ENCODE results near the gene GPR18. TPM values are rescaled to one million over a fixed set of nuclear protein-coding genes. Genes with fewer than 3 reads are reported as not detected.

Gene GPR18
- total RNA-seq, 1 experiment from 2014 or later: not detected

GRCh38 chr13:99299256-99299919, 41.2 kb upstream of the GPR18 start:
- Histone ChIP-seq H3K27me3 (replicated peaks) (no peaks in the 10 kb centered on the region), H3K4me3 (no peak overlapping the region)

GRCh38 chr13:99298056-99298455, 39.9 kb upstream of the GPR18 start:
- H3K9me3 ChIP-seq (replicated peaks): no peaks in the 10 kb centered on the region
- no peak overlapping the region for H3K27ac ChIP-seq
- no peak overlapping the region for H3K4me3 ChIP-seq
- no peak for DNase-seq (ENCODE audit: low read depth in 1 of 2, low spot score in 2 of 2)
- no peaks in the 10 kb centered on the region for H3K27me3 ChIP-seq (replicated peaks)
- peaks cover 14% of the 10 kb centered on the region for H3K36me3 ChIP-seq
- no peaks in the 10 kb centered on the region; the same call in 1 of the 2 replicates for H3K4me1 ChIP-seq (replicated peaks)

More at GRCh38 chr13:99299256-99299919, 41.2 kb upstream of the GPR18 start:
- peaks cover 11% of the 10 kb centered on the region for H3K36me3 ChIP-seq
- no peak overlapping the region for H3K27ac ChIP-seq
- DNase-seq (ENCODE audit: low read depth in 1 of 2, low spot score in 2 of 2): no peak
- no peaks in the 10 kb centered on the region for H3K9me3 ChIP-seq (replicated peaks)
- H3K4me1 ChIP-seq (replicated peaks): no peaks in the 10 kb centered on the region; the same call in 1 of the 2 replicates

GRCh38 chr13:99297331-99297730, 39.2 kb upstream of the GPR18 start:
- H3K36me3 ChIP-seq: peaks cover 14% of the 10 kb centered on the region
- no peaks in the 10 kb centered on the region for H3K9me3 ChIP-seq (replicated peaks)
- no peaks in the 10 kb centered on the region; the same call in 1 of the 2 replicates for H3K4me1 ChIP-seq (replicated peaks)
- no peak for DNase-seq (ENCODE audit: low read depth in 1 of 2, low spot score in 2 of 2)
- H3K4me3 ChIP-seq: no peak overlapping the region
- no peak overlapping the region for H3K27ac ChIP-seq
- H3K27me3 ChIP-seq (replicated peaks): no peaks in the 10 kb centered on the region

DNA sequence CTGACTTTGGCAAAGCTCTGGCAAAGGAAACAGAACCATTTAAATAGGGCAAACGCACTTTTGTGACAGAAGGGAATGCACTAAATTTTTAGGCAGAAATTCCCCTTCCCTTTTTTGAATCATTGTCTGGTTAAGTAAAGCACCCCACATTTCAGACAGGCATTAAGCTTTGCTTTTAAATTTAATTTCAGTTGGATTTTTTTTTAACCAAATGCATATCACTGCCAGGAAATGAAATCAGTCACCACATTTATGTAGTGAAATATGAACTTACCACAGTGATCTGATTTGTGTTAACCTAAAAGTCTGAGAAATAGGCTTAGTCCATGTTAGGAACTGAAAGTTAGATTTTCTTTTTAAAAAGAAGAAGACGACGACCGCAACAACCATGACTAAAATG, 38.2 kb upstream of the GPR18 start:
- Histone ChIP-seq H3K4me1 (replicated peaks) (no peaks in the 10 kb centered on the region; the same call in 1 of the 2 replicates), H3K27ac (no peak overlapping the region), H3K36me3 (peaks cover 14% of the 10 kb centered on the region), H3K27me3 (replicated peaks) (no peaks in the 10 kb centered on the region), H3K9me3 (replicated peaks) (no peaks in the 10 kb centered on the region), H3K4me3 (no peak overlapping the region)
- no peak for DNase-seq (ENCODE audit: low read depth in 1 of 2, low spot score in 2 of 2)

- peak in 1 of 2 experiments; percentile 52 for DNase-seq (ENCODE audit: low read depth in 1 of 2, low spot score in 2 of 2)
- Histone ChIP-seq H3K4me1 (replicated peaks) (no peaks in the 10 kb centered on the region; the same call in 1 of the 2 replicates), H3K36me3 (peaks cover 14% of the 10 kb centered on the region), H3K27me3 (replicated peaks) (no peaks in the 10 kb centered on the region), H3K27ac (no peak overlapping the region), H3K4me3 (no peak overlapping the region), H3K9me3 (replicated peaks) (no peaks in the 10 kb centered on the region)
Observed at GRCh38 chr13:99295488-99296252, 37.5 kb upstream of the GPR18 start.

GRCh38 chr13:99294958-99295357, 36.8 kb upstream of the GPR18 start:
- H3K9me3 ChIP-seq (replicated peaks): no peaks in the 10 kb centered on the region
- peaks cover 14% of the 10 kb centered on the region for H3K36me3 ChIP-seq

GRCh38 chr13:99294198-99294597, 36.0 kb upstream of the GPR18 start:
- no peak overlapping the region for H3K4me3 ChIP-seq
- H3K4me1 ChIP-seq (replicated peaks): no peaks in the 10 kb centered on the region; the same call in 1 of the 2 replicates
- H3K27ac ChIP-seq: no peak overlapping the region
- H3K36me3 ChIP-seq: peaks cover 15% of the 10 kb centered on the region
- no peak for DNase-seq (ENCODE audit: low read depth in 1 of 2, low spot score in 2 of 2)
- no peaks in the 10 kb centered on the region for H3K27me3 ChIP-seq (replicated peaks)
- H3K9me3 ChIP-seq (replicated peaks): no peaks in the 10 kb centered on the region

More at GRCh38 chr13:99294958-99295357, 36.8 kb upstream of the GPR18 start:
- no peak overlapping the region for H3K27ac ChIP-seq
- H3K4me3 ChIP-seq: no peak overlapping the region
- no peaks in the 10 kb centered on the region for H3K27me3 ChIP-seq (replicated peaks)
- H3K4me1 ChIP-seq (replicated peaks): no peaks in the 10 kb centered on the region; the same call in 1 of the 2 replicates
- no peak for DNase-seq (ENCODE audit: low read depth in 1 of 2, low spot score in 2 of 2)

- H3K9me3 ChIP-seq (replicated peaks): no peaks in the 10 kb centered on the region
Observed at GRCh38 chr13:99293178-99293577, 35.0 kb upstream of the GPR18 start.

DNA sequence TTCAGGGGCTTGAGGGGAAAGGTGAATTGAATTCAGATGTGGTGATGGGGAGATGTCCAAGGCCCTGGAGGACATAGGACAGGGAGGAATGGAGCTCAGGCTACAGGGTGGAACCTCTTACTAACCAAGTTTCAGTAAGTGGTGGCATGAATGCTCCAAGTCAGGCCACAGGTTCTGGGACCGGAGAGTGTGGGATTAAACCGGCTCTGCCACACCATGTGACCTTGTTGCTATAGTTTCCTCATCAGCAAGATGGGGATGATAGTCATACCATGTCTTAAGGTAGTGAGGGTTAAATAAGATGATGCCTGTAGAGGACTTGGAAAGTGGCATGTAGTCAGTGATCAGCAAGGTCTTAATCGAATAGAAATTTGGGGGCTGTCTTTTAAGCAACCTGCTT, 32.7 kb upstream of the GPR18 start:
- DNase-seq (ENCODE audit: low read depth in 1 of 2, low spot score in 2 of 2): peak in 1 of 2 experiments; percentile 62
- H3K27ac ChIP-seq: no peak overlapping the region
- no peaks in the 10 kb centered on the region for H3K27me3 ChIP-seq (replicated peaks)
- H3K4me1 ChIP-seq (replicated peaks): no peaks in the 10 kb centered on the region
- no peaks in the 10 kb centered on the region for H3K9me3 ChIP-seq (replicated peaks)
- no peak overlapping the region for H3K4me3 ChIP-seq
- H3K36me3 ChIP-seq: peaks cover 22% of the 10 kb centered on the region

More at GRCh38 chr13:99293178-99293577, 35.0 kb upstream of the GPR18 start:
- Histone ChIP-seq H3K27ac (no peak overlapping the region), H3K27me3 (replicated peaks) (no peaks in the 10 kb centered on the region), H3K4me1 (replicated peaks) (no peaks in the 10 kb centered on the region; the same call in 1 of the 2 replicates), H3K36me3 (peaks cover 18% of the 10 kb centered on the region), H3K4me3 (no peak overlapping the region)
- no peak for DNase-seq (ENCODE audit: low read depth in 1 of 2, low spot score in 2 of 2)

DNA sequence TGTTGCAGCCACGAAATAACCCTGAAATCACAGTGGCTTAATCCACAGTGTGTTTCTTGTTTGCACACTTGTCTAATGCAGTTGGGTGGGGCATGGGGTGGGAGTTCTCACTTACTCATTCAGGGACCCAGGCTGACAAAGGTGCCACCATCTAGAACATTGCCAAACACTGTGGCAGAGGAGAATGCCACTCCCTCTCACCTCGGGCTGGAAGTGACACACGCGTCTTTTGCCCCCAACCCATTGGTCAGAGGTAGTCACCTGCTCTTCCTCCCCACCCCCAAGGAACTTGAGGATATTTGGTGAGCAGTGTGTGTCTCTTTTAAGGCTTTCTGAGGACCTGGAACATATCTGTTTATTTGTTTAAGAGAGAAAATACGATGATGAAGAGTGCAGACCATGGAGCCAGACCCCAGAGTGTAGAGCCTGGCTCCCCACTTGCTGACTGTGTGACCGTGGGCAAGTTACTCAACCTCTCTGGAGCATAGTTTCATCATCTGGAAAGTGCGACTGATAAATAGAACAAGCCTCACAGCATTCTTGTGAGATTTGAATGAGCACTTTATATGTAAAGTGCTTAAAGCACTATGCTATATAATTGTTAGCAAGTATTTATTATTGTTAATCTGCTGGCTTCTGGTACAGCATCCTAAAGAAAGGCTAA, 31.6 kb upstream of the GPR18 start:
- peak in 1 of 2 experiments; percentile 72 for DNase-seq (ENCODE audit: low read depth in 1 of 2, low spot score in 2 of 2)
- Histone ChIP-seq H3K4me3 (no peak overlapping the region), H3K9me3 (replicated peaks) (no peaks in the 10 kb centered on the region)

GRCh38 chr13:99289271-99289670, 31.1 kb upstream of the GPR18 start:
- no peak overlapping the region for H3K27ac ChIP-seq
- DNase-seq (ENCODE audit: low read depth in 1 of 2, low spot score in 2 of 2): no peak
- H3K4me3 ChIP-seq: no peak overlapping the region
- no peaks in the 10 kb centered on the region for H3K4me1 ChIP-seq (replicated peaks)
- no peaks in the 10 kb centered on the region for H3K9me3 ChIP-seq (replicated peaks)
- peaks cover 11% of the 10 kb centered on the region for H3K36me3 ChIP-seq
- H3K27me3 ChIP-seq (replicated peaks): no peaks in the 10 kb centered on the region

More for the DNA sequence above, 31.6 kb upstream of the GPR18 start:
- peaks cover 12% of the 10 kb centered on the region for H3K36me3 ChIP-seq
- no peaks in the 10 kb centered on the region for H3K27me3 ChIP-seq (replicated peaks)
- H3K4me1 ChIP-seq (replicated peaks): no peaks in the 10 kb centered on the region
- H3K27ac ChIP-seq: no peak overlapping the region

- no peak overlapping the region for H3K4me3 ChIP-seq
- peaks cover 9% of the 10 kb centered on the region for H3K4me1 ChIP-seq (replicated peaks)
- H3K27ac ChIP-seq: no peak overlapping the region
- no peak for DNase-seq (ENCODE audit: low read depth in 1 of 2, low spot score in 2 of 2)
- peaks cover 8% of the 10 kb centered on the region for H3K36me3 ChIP-seq
- no peaks in the 10 kb centered on the region for H3K27me3 ChIP-seq (replicated peaks)
- H3K9me3 ChIP-seq (replicated peaks): no peaks in the 10 kb centered on the region
Observed at GRCh38 chr13:99288089-99288488, 29.9 kb upstream of the GPR18 start.

DNA sequence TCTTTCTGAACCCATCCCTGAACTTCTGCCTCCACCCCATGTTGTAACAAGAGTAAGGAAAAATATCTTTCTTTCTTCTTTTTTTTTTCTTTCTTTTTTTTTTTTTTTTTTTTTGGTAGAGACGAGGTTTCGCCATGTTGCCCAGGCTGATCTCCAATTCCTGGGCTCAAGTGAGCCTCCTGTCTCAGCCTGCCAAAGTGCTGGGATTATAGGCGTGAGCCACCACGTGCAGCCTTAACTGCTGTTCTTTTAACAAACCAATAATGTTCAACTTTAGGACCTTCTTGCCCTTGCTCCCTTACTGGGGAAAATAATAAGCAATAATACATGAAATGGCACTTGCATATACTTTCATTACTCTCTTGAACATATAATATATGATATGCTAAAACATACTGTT, 29.4 kb upstream of the GPR18 start:
- Histone ChIP-seq H3K9me3 (replicated peaks) (no peaks in the 10 kb centered on the region), H3K36me3 (peaks cover 8% of the 10 kb centered on the region), H3K4me3 (no peak overlapping the region), H3K27me3 (replicated peaks) (no peaks in the 10 kb centered on the region), H3K4me1 (replicated peaks) (peaks cover 10% of the 10 kb centered on the region), H3K27ac (no peak overlapping the region)
- no peak for DNase-seq (ENCODE audit: low read depth in 1 of 2, low spot score in 2 of 2)
